ENCODE data around the gene PABPC1L.
"Not testable (repeated sequence)": the region's sequence is repeated elsewhere in the genome, so short reads cannot be mapped to it uniquely, and the experiment has no call there.

The PABPC1L gene

GRCh38 chr20:44869471-44869870 is 40.4 kb upstream of the PABPC1L start:
- H3K4me3 ChIP-seq (ENCODE audit: low read depth, low read length): no peak overlapping the region
- no peaks in the 10 kb centered on the region for H3K36me3 ChIP-seq
- H3K9me3 ChIP-seq: no peaks in the 10 kb centered on the region
- H3K27me3 ChIP-seq: no peaks in the 10 kb centered on the region
- no peak for DNase-seq
- no peaks in the 10 kb centered on the region; the same call in 1 of the 2 replicates for H3K4me1 ChIP-seq
- TF ChIP-seq, protein P1, sequence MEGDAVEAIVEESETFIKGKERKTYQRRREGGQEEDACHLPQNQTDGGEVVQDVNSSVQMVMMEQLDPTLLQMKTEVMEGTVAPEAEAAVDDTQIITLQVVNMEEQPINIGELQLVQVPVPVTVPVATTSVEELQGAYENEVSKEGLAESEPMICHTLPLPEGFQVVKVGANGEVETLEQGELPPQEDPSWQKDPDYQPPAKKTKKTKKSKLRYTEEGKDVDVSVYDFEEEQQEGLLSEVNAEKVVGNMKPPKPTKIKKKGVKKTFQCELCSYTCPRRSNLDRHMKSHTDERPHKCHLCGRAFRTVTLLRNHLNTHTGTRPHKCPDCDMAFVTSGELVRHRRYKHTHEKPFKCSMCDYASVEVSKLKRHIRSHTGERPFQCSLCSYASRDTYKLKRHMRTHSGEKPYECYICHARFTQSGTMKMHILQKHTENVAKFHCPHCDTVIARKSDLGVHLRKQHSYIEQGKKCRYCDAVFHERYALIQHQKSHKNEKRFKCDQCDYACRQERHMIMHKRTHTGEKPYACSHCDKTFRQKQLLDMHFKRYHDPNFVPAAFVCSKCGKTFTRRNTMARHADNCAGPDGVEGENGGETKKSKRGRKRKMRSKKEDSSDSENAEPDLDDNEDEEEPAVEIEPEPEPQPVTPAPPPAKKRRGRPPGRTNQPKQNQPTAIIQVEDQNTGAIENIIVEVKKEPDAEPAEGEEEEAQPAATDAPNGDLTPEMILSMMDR (IDR thresholded peaks at IDR 0.05; ENCODE audit: low read depth, low read length): no peak

- not testable (repeated sequence) for H3K9me3 ChIP-seq; H3K36me3 ChIP-seq; DNase-seq; H3K4me1 ChIP-seq; H3K27me3 ChIP-seq; H3K4me3 ChIP-seq (ENCODE audit: low read depth, low read length)
These were observed 27.5 kb upstream of the PABPC1L start for GRCh38 chr20:44882360-44882759.

GRCh38 chr20:44883214-44883902 is 26.5 kb upstream of the PABPC1L start:
- Histone ChIP-seq H3K36me3 (peaks cover 5% of the 10 kb centered on the region), H3K4me1 (peaks cover 5% of the 10 kb centered on the region; the same call in 1 of the 2 replicates), H3K4me3 (ENCODE audit: low read depth, low read length) (no peak overlapping the region), H3K27me3 (no peaks in the 10 kb centered on the region), H3K9me3 (no peaks in the 10 kb centered on the region)
- DNase-seq: no peak
- TF ChIP-seq, protein P1 (IDR thresholded peaks at IDR 0.05; ENCODE audit: low read depth, low read length): no peak

- H3K4me3 ChIP-seq (ENCODE audit: low read depth, low read length): peak overlapping the region; percentile 60
- H3K36me3 ChIP-seq: peaks cover 8% of the 10 kb centered on the region
- TF ChIP-seq, protein P1 (IDR thresholded peaks at IDR 0.05; ENCODE audit: low read depth, low read length): no peak
- DNase-seq: no peak
- peaks cover 5% of the 10 kb centered on the region; the same call in 1 of the 2 replicates for H3K4me1 ChIP-seq
- H3K27me3 ChIP-seq: no peaks in the 10 kb centered on the region
- no peaks in the 10 kb centered on the region for H3K9me3 ChIP-seq
These were observed 24.9 kb upstream of the PABPC1L start for GRCh38 chr20:44884907-44885391.

DNA sequence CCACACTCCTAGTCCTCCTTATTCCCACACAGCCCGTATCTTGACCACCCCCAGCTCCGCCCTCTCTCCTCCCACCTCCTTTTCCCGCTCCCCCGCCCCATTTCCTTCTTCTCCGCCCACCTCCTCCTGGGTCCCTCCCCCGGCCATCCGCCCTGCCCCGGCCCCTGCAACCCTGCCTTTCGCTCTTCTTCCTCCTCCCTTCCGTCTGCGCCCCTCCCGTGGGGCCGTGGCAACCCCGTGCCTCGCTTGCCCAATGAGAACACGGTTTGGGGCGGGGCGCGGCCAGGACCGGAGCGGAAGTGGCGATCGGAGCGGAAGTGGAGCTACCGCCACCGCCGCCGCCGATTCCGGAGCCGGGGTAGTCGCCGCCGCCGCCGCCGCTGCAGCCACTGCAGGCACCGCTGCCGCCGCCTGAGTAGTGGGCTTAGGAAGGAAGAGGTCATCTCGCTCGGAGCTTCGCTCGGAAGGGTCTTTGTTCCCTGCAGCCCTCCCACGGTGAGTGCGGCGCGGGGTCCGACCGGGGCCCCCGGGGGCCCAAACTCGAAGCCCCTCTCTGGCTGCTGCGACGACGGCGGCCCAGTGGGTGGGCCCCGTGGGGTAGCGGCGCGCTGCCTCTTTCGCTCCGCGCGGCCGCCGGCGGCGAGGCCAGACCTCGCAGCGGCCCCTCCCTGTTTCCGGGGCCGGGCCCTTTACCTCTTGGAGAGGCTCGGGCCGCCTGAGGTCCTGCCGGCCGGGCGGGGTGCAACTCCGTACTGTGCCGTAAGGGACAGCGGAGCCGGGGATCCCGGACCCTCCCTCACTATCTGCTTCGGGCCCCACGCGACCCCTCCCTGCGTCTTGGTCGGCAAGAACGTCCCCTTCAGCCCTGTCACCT is 24.2 kb upstream of the PABPC1L start, which contains the start of gene YWHAB:
Gene YWHAB, plus strand, starts transcription at position 314 of the 874 bp plus-strand sequence. CDS start 15,829 bp downstream, outside the sequence.
- TF ChIP-seq, protein P1 (IDR thresholded peaks at IDR 0.05; ENCODE audit: low read depth, low read length): no peak
- H3K9me3 ChIP-seq: no peaks in the 10 kb centered on the region
- H3K4me1 ChIP-seq: peaks cover 5% of the 10 kb centered on the region; the same call in 1 of the 2 replicates
- H3K36me3 ChIP-seq: peaks cover 8% of the 10 kb centered on the region
- peak within 1 kb of the TSS; percentile 92 for H3K4me3 ChIP-seq (ENCODE audit: low read depth, low read length)
- DNase-seq: peak; percentile 100
- no peaks in the 10 kb centered on the region for H3K27me3 ChIP-seq

GRCh38 chr20:44886266-44886651 is 23.6 kb upstream of the PABPC1L start:
- H3K4me3 ChIP-seq (ENCODE audit: low read depth, low read length): peak overlapping the region; percentile 92
- H3K9me3 ChIP-seq: no peaks in the 10 kb centered on the region
- H3K27me3 ChIP-seq: no peaks in the 10 kb centered on the region
- H3K4me1 ChIP-seq: peaks cover 5% of the 10 kb centered on the region; the same call in 1 of the 2 replicates
- DNase-seq: no peak
- TF ChIP-seq, protein P1 (IDR thresholded peaks at IDR 0.05; ENCODE audit: low read depth, low read length): no peak
- H3K36me3 ChIP-seq: peaks cover 9% of the 10 kb centered on the region

All from BE2C (cell line).